GM18502 (cell line): ENCODE measurements around the gene VPREB1.
"Not testable (repeated sequence)": the region's sequence is repeated elsewhere in the genome, so short reads cannot be mapped to it uniquely, and the experiment has no call there.

Experiments
- ATAC-seq: cut with Tn5 transposase; IDR thresholded peaks from one replicate; pipeline ENCODE4 v1.9.1; 2021; ENCODE audit warnings: mild to moderate bottlenecking; ENCODE audit not compliant: unreplicated experiment, poor library complexity

The VPREB1 gene

GRCh38 chr22:22244316-22245250, at the start of gene VPREB1:
Gene VPREB1 (plus strand): TSS chr22:22244786. CDS start chr22:22244814, 28 bp downstream.
- ATAC-seq: no peak

- ATAC-seq: no peak
These were observed 49.7 kb upstream of the VPREB1 start for GRCh38 chr22:22194931-22195264.

GRCh38 chr22:22195265-22196017, 49.1 kb upstream of the VPREB1 start:
- peak; percentile 66 for ATAC-seq

GRCh38 chr22:22196018-22196533, 48.5 kb upstream of the VPREB1 start:
- ATAC-seq: peak; percentile 76

- no peak for ATAC-seq
These were observed 47.6 kb upstream of the VPREB1 start for GRCh38 chr22:22196833-22197477.

- no peak for ATAC-seq
These were observed 46.6 kb upstream of the VPREB1 start for GRCh38 chr22:22197993-22198402.

- ATAC-seq: no peak
These were observed 45.8 kb upstream of the VPREB1 start for GRCh38 chr22:22198751-22199150.

GRCh38 chr22:22199634-22200033, 45.0 kb upstream of the VPREB1 start:
- no peak for ATAC-seq

GRCh38 chr22:22200569-22201184, 43.9 kb upstream of the VPREB1 start:
- no peak for ATAC-seq

GRCh38 chr22:22201185-22201929, 43.2 kb upstream of the VPREB1 start:
- no peak for ATAC-seq

GRCh38 chr22:22201930-22202343, 42.6 kb upstream of the VPREB1 start:
- ATAC-seq: no peak

- ATAC-seq: no peak
These were observed 41.3 kb upstream of the VPREB1 start for GRCh38 chr22:22203048-22203971.

GRCh38 chr22:22207845-22208564, 36.6 kb upstream of the VPREB1 start:
- peak; percentile 67 for ATAC-seq

- ATAC-seq: no peak
These were observed 35.9 kb upstream of the VPREB1 start for GRCh38 chr22:22208652-22209051.

GRCh38 chr22:22209080-22209640, 35.4 kb upstream of the VPREB1 start:
- ATAC-seq: not testable (repeated sequence)

GRCh38 chr22:22210375-22210774, 34.2 kb upstream of the VPREB1 start:
- peak; percentile 53 for ATAC-seq
